NCI-H345 treated with DMSO at 0.1 percent for 48 hours (cell line): ENCODE results near the gene RNF166.

Experiments used
- DNase-seq: peaks from one replicate; lab custom pipeline; 2025; ENCODE audit not compliant: unreplicated experiment; lab: John Stamatoyannopoulos, UW

RNF166 gene, protein sequence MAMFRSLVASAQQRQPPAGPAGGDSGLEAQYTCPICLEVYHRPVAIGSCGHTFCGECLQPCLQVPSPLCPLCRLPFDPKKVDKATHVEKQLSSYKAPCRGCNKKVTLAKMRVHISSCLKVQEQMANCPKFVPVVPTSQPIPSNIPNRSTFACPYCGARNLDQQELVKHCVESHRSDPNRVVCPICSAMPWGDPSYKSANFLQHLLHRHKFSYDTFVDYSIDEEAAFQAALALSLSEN

DNA sequence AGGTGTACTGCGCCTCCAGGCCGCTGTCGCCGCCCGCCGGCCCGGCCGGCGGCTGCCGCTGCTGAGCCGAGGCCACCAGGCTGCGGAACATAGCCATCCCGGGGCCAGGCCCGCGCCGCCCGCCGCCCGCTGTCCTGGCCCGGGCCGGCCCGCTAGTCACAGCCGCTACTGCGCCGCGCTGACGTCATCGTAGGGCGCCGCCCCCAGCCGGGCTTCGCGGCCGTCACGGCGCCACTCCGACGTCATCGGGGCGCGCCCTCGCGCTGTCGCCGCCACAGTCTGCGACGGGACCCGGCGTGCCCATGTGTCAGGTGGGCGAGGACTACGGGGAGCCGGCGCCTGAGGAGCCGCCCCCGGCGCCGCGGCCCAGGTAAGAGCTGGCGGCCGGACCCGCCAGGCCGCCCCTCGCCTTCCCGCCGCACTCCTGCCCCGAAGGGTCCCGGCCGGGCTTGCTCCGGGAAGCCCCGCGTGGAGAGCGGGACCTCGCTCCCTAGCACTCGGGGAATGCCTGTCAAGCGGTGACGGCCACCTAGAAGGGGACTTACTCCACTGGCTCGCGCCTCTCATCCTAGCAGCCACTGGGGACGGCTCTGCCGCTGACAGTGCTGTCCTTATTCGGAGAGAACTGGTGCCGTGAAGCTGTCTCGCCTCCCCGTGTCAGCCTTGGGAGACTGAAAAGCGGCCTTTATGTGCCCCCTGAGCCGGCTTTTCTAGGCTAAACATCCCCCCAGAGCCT lies at the start of gene RNF166, which contains the start of gene CTU2:
Gene RNF166 (minus strand): TSS at position 180 of the 736 bp plus-strand sequence. CDS start 83 bp downstream, at position 97.
Gene CTU2 (plus strand): TSS at position 275 of the 736 bp plus-strand sequence. CDS start 28 bp downstream, at position 303.
- DNase-seq: peak; percentile 22

DNA sequence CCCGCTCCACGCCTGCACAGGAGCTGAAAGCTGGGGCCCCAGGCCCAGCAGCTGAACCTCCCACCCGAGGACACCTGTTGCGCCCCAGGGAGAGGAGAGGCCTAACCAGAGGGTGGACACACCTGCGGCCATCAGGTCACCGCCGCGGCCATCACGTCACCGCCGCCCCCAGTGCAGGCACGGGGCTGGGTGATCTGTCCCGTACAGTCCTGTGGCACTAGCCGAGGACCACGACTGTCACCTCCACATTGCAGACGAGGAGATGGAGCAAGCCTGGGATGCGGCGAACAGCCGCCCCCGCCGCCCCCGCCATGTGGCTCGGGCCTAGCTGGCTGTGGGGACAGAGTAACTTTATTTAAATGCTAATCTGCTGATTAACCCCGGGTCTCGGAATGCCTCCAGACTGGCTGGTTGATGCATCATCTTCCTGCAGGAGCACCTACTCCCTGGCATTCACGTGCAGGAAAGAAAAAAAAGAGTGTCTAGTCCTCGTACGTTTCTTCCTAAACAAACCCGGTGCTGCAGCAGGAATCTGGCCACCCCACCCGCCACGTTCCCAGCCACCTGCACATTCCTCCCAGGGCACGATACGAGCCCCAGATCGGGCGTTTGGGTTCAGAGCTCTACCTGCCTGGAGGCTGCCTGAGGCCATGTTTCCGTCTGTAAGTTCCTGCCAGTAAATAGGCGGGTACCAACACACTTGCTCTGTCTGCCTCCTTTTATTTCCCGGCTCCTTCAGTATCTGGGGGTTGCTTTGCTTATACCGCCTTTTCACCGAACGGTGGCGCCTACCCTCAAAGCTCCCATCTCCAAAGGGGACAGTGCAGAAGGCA lies 48.9 kb upstream of the RNF166 start:
- no peak for DNase-seq

DNA sequence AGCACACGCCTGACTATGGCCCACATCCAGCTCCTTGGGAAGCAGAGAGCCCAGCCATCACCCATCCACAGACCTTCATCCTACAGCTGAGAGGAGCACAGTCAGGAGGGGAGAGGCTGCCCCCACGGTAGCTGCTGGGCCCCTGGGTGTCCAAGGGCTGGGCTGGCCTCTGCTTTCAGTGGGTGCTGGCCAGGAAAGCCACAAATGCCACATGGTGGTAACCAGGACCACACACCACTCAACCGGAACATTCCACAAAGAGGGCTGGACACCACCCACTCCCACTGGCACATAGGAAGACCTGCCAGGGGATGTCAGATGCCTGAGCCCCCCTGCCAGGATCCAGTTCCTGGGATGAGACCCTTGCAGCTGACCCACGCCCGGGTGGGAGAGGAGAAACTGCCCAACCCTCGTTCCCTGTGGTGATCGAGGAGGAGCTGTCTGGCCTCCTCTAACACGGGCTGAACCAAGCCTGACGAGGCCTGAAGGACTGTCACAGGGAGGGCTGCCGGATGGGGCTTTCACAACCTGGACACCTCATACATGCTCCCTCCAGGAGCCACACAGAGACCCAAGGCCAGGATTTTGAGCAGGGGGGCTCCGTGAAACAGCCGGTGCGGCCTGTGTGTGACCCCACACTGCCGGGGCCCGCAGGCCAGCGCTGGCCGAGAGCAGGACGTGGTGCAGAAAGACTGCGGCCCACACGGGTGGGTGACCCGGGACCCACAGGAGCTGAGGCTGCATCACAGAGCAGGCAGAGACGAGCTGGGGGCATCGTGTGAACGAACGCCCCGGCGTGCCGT lies 48.1 kb upstream of the RNF166 start:
- DNase-seq: no peak

DNA sequence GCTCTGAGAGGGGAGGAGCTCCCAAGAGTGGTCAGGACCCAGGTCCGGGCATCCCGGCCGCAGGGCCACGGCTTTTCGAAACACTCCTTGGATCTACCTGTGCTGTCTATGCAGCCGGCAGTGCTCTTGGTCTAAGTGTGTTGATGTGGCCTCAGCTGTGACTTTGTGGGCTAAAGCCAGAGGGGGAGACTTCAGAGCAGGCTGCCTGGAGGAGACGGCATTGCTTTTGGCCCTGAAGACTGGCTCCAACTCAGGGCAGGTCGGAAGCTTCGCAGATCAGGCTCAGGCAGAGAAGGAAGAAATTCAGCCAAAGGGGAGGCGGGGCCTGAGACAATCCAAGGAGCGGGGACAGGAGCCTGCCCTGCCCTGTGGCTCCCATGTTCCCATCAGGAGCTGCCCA lies 47.4 kb upstream of the RNF166 start:
- no peak for DNase-seq

DNA sequence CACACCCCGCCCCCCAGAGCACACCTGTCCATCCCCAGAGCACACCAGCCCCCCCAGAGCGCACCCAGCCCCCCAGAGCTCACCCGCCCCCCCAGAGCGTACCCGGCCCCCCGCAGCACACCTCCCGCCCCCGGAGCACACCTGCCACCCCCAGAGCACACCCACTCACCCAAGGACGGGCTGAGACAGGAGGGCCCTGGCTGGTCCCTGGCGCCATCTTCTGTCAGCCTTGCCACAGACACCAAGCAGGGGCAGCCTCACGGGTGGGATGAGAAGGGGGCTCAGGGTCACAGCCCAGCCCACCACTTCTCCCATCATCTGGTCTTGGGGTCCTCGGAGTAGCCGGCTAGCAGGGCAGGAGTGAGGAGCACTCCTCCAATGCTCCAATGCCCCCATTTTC lies 47.0 kb upstream of the RNF166 start:
- DNase-seq: no peak

DNA sequence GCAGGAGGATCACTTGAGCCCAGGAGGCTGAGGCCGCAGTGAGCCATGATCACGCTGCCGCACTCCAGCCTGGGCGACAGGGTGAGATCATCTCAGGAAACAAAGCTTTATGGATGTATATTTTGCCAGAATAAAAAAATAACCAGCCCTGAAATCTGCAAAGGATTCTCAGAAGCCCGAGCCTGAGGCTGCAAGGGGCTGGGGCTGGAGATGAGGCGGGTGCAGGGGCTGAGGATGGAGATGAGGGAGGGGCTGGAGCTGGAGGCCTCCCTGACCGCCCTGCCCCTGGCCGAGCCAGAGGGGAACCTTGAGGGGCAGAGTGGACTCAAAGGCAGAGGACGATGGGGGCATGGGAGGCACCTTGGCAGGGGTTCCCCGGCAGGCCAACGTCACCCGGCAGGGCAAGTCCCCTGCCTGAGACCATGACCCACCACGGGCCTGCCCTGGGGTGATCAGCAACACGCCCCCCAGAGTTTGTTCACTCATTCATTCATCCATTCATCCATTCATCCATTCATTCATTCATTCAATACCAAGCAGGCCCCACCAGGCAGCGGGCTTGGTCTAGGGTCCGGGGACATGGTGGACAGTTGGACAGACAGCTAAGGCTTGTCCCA lies 46.3 kb upstream of the RNF166 start:
- no peak for DNase-seq

DNA sequence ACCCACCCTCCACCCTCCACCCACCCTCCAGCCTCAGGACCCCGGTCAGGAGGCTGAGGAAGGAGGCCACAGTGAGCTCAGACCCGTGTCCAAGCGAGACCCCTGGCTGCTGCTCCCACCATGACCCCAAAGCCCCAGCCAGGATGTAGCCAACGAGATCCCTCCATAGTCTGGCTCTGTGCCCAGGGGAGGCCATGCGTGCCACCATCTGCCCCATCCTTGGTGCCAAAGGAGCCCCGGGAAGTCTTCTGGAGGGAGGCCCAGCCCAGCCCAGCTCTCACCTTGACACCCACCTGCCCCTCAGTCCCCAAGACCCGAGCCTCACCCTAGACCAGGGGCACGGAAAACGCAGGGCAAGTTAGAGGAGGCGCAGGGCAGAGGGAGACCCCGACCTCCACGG lies 44.6 kb upstream of the RNF166 start:
- no peak for DNase-seq

DNA sequence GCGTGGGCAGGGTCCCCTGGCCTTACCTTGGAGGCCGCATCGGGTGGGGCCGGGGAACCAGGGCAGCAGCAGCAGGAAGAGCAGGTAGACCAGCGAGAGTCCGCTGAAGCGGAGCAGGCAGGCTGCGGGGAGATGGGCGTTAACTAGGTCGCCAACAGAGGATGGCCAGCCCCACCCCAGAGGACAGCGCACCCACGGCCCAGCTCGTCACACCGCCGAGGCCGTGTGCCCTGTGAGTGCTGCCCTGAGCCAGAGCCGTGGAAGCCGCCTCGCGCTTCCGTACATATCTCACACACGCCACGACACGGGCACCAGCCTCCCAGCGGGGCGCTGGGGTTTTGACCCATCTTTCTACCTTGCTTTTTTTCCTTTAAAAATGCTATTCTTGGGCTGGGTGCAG lies 43.1 kb upstream of the RNF166 start:
- no peak for DNase-seq

DNA sequence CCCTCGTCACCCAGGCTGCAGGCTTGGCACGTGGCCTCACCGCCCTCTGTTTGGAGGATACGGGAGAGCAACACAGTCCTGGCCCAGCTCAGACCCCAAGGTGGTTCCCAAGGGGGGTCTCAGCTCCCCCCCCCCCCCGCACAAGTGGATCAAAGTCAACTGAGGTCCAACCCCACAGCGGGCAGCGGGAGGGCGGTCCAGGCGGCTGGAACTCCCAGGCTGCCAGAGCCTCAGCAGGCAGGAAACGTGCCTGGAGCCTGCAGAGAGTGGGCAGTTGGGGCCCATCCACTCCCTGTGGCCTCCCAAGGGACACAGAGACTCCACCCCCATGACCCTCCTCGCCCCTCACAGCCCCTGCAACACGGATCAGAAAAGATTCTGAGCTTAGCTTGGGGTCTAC lies 42.2 kb upstream of the RNF166 start:
- no peak for DNase-seq

DNA sequence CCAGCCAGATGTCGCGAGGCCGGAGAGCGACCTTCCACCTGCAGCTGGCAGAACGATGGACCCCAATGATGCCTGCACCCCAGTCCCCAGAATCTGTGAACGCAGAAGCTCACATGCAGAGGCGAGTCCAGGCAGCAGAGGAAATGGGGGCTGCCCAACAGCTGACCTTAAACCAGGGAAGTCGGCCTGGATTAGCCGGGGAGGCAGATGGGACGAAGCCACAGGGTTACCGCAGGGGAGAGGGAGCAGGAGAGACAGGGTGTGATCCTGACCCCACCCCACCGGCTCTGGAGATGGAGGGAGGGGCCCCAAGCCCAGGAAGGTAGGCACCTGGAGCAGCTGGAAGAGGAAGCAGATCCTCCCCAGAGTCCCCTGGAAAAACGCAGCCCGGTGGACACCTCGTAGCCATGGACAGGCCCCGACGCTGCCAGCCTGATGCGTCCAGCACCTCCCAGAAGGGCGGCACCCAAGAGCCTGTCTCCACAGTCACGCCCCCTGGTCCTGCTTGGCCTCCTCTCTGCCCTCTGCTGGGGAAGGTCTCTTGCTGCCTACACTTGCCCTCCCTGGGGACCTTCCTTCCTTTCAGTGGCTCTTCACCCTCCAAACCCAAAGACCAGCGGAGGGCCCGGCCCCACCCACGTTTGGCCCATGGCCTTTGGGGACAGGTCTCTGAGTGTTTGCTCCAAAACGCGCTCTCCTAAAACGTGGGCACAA lies 41.5 kb upstream of the RNF166 start:
- no peak for DNase-seq

DNA sequence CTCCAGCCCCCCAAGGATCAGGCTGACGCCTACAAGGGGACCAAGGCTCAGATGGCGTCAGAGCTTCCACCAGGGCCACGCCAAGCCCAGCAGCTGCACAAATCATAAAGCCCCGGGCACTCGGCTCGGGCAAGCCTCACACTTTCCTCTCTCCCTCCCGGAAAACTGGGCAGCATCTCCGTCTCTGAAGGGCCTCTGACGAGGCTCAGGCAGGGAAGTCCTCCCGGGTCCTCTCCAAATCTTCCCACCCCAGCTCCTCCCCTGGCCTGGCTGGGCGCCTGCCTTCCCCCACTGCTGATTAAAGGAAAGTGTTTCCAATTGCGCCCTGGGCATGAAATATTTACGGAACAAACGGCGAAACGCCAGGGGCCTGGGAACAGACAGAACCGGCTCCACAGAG lies 40.3 kb upstream of the RNF166 start:
- DNase-seq: no peak

DNA sequence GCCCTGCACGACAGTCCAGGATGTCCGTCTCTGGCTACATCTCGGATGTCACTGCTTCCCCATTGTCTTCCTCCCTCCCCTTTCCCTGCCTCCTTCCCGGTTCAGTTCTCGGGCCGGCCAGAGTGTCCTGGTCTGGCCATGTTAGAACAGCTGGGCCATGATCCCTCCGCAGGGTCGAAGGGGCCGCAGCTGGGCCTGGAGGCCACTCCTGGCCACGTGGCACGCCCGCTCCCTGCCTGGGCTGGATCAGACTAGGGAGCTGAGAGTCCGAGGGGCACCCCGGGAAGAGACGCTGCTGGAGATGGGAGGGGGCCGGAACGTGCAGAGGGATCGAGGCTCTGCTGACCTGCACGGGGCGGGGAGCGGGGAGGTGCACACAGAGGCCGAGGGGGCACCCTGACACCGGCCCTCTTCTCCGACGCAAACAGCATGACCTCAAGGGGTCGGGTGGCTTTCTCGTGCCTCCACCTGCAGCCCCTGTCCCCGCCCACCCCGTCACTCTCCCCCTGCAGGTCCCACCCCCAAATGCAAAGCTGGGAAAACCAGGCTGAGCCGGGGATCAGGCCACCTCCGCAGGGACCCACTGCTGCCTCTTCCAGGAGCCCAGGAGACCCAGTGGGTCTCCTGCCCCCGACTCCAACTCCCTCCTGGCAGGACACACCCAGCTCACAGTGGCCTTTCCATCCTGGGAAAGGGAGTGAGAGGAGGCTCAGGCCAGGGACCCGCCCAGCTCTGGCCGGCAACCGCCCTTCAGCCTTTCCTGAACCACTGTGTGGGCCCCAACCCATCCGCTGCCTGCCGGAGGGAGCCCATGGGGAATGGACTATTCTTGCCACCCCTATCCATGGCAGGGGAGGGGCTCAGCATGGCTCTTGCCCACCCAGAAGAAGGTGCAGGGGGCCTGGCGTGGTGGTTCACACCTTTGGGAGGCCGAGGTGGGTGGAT lies 38.6 kb upstream of the RNF166 start:
- DNase-seq: no peak

DNA sequence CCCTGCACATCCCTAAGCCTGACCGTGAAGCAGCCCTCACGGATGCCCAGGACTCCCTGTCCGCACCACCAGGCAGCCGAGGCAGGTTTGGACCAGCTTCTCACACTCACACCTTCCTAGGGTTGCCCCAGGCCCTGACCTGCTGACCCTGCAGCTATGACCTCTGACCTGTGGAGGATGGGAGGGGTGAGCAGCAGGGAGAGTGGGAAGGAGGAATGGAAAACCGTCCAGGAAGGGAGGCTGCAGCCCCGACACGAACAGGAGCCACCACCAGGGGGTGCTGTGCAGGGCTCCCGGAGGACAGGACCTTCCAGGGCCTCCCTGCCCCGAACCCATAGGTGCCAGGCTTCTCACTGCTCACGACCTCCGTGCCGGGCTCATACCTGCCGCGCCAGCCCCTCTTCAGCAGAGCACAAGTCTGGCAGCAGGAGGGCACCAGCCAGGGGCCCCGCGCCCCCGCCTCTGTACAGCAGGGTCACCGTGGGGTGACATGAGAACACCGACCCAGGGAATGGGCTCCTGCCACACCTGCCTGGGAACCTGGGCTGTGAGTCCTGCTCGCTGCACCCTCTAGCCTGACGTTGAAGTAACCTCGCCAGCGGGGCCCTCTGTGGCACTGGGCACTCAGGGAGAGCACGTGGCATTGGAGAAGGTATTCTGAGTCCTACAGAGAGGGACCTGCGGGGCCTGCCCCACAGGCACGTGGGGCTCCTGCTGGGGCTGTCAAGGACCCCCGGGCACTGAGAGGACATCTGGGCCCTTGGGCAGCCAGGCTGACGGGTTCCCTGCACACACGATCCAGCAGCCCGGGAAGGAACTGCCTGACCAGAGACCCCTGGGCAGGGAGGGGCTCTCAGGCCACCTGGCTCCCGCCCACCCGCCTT lies 37.7 kb upstream of the RNF166 start:
- no peak for DNase-seq

DNA sequence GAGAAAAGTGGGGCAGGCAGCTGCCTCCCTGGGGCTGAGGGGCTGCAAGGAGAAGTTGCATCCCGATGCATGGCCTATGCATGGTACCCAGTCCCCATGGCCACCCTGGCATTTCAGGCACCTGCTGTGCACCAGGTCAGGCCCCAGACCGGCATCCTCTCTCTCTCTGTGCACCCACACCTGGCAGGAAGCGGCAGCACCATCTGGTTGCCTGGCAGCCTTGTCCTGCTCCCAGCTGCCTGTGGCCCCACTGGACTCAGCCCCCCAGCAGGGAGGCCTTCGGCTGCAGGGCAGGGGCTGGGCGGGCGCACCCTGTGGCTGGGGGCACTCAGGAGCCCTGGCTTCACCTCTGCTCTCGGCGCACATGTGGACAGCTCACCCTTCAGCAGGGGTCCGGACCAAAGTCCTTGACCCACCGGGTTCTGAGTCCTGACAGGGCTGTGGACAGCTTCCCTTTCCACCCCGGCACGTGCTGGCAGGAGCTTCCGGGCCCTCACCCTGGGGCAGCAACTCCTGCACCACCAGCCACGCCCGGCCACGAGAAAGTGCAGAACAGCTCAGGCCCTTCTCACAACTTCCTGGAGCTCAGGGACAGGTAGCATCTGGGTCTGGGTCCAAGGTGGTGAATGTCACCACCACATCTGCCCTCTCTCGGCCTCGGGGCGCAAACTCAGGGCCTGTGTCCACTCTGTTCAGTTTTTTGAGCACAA lies 36.8 kb upstream of the RNF166 start:
- no peak for DNase-seq

DNA sequence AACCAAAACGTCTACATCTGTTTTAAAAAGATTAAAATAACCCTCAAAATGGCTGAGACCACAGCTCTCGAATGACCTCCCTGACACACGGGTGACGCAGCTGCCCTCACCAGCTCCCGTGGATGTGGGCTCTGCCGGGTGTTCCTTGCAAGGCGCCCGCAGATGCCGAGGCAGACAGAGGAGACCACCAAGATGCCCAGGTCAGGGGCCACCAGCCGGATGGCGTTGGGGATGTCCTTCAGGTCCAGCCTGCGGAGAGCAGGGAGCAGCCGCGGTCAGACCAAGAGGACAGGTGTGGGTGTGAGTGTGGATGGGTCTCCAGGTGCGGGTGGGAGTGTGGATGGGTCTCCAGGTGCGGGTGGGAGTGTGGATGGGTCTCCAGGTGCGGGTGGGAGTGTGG lies 35.2 kb upstream of the RNF166 start:
- DNase-seq: no peak

DNA sequence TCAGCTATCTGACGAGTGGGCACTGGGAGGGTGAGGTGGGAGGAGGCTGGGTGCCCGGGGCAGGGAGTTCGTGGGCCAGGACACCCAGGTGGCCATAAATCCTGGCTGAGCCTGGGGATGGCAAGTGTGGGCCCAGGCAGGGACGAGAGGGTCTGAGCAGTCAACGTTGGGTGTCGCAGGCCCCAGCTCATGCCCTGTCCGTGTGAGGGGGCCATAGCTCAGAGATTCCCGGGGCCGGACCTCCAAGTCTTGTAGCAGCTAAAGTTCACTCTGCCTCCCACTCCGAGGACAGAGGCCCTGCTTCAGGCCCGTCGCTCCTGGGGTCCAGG lies 34.5 kb upstream of the RNF166 start:
- DNase-seq: no peak

DNA sequence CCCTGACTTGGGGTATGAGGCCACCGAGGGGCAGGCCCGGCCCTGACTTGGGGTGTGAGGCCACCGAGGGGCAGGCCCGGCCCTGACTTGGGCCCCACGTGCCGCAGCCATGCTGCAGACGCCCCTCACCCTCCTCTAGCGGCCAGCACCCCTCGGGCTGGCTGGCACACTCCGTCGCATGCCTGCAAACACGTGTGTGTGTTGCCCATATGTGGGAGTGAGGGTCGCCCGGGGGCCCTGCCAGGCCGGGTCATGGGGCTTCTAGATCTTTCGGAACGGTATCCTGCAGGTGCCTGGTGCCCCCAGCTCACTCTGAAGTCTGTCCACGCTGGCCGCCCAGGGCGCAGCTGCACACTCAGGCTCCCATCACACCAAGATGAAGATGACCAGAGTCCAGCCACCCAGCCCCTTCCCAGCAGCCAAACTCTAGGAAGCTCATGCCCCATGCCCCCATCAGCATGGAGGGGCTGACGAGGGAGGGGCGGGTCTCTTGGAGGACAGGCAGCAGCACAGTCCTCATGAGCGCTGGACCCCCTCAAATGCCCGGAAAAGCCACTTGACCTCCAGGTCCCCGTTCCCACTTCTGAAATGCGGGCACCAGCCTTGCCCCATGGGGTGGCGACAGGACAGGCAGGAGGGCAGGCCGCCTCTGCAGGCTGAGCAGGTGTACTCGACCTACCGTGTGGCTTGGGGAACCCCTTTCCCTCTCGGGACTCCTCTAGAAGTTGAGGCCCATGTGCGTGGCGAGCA lies 33.9 kb upstream of the RNF166 start:
- DNase-seq: no peak
